SK-N-MC (cell line): Measurements from ENCODE around the gene SLC44A1.

Experiments
- EZH2 ChIP-seq: fragments of 200-600 bp; sonication (generic); IDR thresholded peaks from one replicate; pipeline ENCODE4 v1.6.1; 2017; ENCODE audit warnings: antibody characterized with exemption
- POLR2AphosphoS5 ChIP-seq: IDR thresholded peaks from 2 replicates; pipeline ENCODE4 v1.6.1; 2012; ENCODE audit warnings: mild to moderate bottlenecking, low read depth, low read length, borderline replicate concordance

DNA sequence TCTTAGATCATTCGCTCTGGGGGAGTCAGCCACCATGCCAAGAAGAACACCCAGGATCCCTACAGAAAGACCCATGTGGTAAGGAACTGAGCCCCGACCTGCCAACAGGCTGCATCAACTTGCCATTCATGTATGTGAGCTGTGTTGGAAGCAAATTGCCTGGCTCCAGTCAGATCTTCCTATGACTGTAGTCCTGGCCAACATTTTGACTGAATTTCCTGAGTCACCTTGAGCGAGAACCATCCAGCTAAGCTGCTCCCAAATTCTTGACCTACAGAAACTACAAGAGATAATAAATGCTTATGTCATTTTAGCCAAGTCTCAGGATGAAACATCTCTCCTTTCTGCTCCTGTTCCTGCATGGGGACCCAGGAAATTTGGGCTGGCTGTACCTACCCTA is 40.0 kb upstream of the SLC44A1 start:
- TF ChIP-seq POLR2AphosphoS5: no peak
- TF ChIP-seq EZH2: no peak
